H1 (cell line): Measurements from ENCODE around the gene CDH18. TPM values are rescaled to one million over a fixed set of nuclear protein-coding genes. Genes with fewer than 3 reads are reported as not detected.

Experiments used
- CTCF ChIA-PET: fragments of 300-600 bp; sonication (Branson Sonifier 250); formaldehyde crosslinking; loops from one replicate; lab custom pipeline; 2021; ENCODE audit not compliant: partially characterized antibody; lab: Charles Lee
- POLR2A ChIA-PET: fragments of 300-600 bp; sonication (Branson Sonifier 250); formaldehyde crosslinking; loops from one replicate; lab custom pipeline; 2021; ENCODE audit warnings: inconsistent platforms; ENCODE audit not compliant: partially characterized antibody; lab: Charles Lee
- DNase-seq, 2 experiments: peaks; one replicate each; pipeline versions ENCODE4 v3.0.0 to v3.0.0-alpha.2; 2010 to 2022; ENCODE audit warnings: low spot score in 2 of 2, low read depth in 1 of 2, mixed read lengths in 1 of 2
- FAIRE-seq: peaks from 2 replicates; lab custom pipeline; 2011; peaks lifted over from hg19 to GRCh38; lab: Jason Lieb, UNC
- H2AFZ ChIP-seq: 2 replicates; pipeline ENCODE4 v1.8.1; 2012; ENCODE audit warnings: low read length, inconsistent platforms
- H2AK5ac ChIP-seq: 2 replicates; pipeline ENCODE4 v1.6.1; 2013; ENCODE audit warnings: low read depth, low read length
- H2BK120ac ChIP-seq: replicated peaks from 2 replicates; pipeline ENCODE3; 2013; ENCODE audit warnings: low read depth, low read length, inconsistent platforms
- H2BK12ac ChIP-seq: 2 replicates; pipeline ENCODE4 v1.6.1; 2013; ENCODE audit warnings: low read depth, low read length
- H2BK15ac ChIP-seq: 2 replicates; pipeline ENCODE4 v1.6.1; 2013; ENCODE audit warnings: low read length
- H2BK20ac ChIP-seq: 2 replicates; pipeline ENCODE4 v1.6.1; 2013; ENCODE audit warnings: low read length
- H2BK5ac ChIP-seq: 2 replicates; pipeline ENCODE4 v1.6.1; 2013; ENCODE audit warnings: low read depth, low read length
- H3K14ac ChIP-seq: 2 replicates; pipeline ENCODE4 v1.6.1; 2013; ENCODE audit warnings: inconsistent platforms; ENCODE audit not compliant: insufficient read length
- H3K18ac ChIP-seq: 2 replicates; pipeline ENCODE4 v1.6.1; 2013; ENCODE audit warnings: low read length; ENCODE audit errors: extremely low read depth
- H3K23ac ChIP-seq: 2 replicates; pipeline ENCODE4 v1.6.1; 2013; ENCODE audit warnings: inconsistent platforms; ENCODE audit not compliant: insufficient read length
- H3K23me2 ChIP-seq: 2 replicates; pipeline ENCODE4 v1.6.1; 2013; ENCODE audit warnings: low read depth, low read length
- H3K27ac ChIP-seq: 2 replicates; pipeline ENCODE4 v1.6.1; 2011; ENCODE audit warnings: low read depth, low read length, inconsistent platforms
- H3K27me3 ChIP-seq, 4 experiments: replicated peaks in 1 of 4; 1 replicate in 1 of 4; 2 replicates in 3 of 4; pipeline versions ENCODE4 v1.6.1 to v1.8.1; 2011 to 2013; ENCODE audit warnings: low read length in 3 of 4, mild to moderate bottlenecking in 3 of 4, inconsistent platforms in 2 of 4, mixed read lengths in 2 of 4, moderate library complexity in 1 of 4; ENCODE audit not compliant: control insufficient read depth in 3 of 4, insufficient read depth in 3 of 4; ENCODE audit errors: extremely low read depth in 1 of 4
- H3K36me3 ChIP-seq, 4 experiments: 2 replicates each; pipeline versions ENCODE4 v1.6.1 to v1.8.1; 2011 to 2013; ENCODE audit warnings: mild to moderate bottlenecking in 4 of 4, low read length in 3 of 4, moderate library complexity in 2 of 4, control low read depth in 1 of 4, inconsistent platforms in 1 of 4; ENCODE audit not compliant: insufficient read depth in 4 of 4, control insufficient read depth in 2 of 4
- H3K4ac ChIP-seq: replicated peaks from 2 replicates; pipeline ENCODE3; 2013; ENCODE audit warnings: low read length, low read depth, mixed read lengths, inconsistent platforms; ENCODE audit not compliant: insufficient read length
- H3K4me1 ChIP-seq, 4 experiments: replicated peaks in 1 of 4; 1 replicate in 1 of 4; 2 replicates in 3 of 4; pipeline versions ENCODE4 v1.6.1 to v1.8.1; 2011 to 2013; ENCODE audit warnings: low read length in 3 of 4, inconsistent platforms in 2 of 4, mixed read lengths in 1 of 4; ENCODE audit not compliant: insufficient read depth in 4 of 4, control insufficient read depth in 3 of 4
- H3K4me2 ChIP-seq, 2 experiments: 2 replicates each; pipeline versions ENCODE4 v1.6.1 to v1.8.1; 2011 to 2013; ENCODE audit warnings: low read depth in 2 of 2, low read length in 2 of 2, control low read depth in 1 of 2, inconsistent platforms in 1 of 2, mild to moderate bottlenecking in 1 of 2; ENCODE audit not compliant: insufficient read depth in 1 of 2
- H3K4me3 ChIP-seq, 4 experiments: fragments of 200-600, 300-600 bp in 1 of 4; sonication (generic), shearing (Covaris generic), sonication (Bioruptor Twin) in 1 of 4; 2 replicates each; pipeline versions ENCODE4 v1.5.1 to v1.8.1; 2011 to 2016; ENCODE audit warnings: low read length in 4 of 4, low read depth in 3 of 4, control low read depth in 2 of 4, inconsistent platforms in 2 of 4, mild to moderate bottlenecking in 2 of 4, mixed read lengths in 1 of 4, moderate library complexity in 1 of 4; ENCODE audit not compliant: insufficient read depth in 2 of 4; ENCODE audit errors: extremely low read depth in 1 of 4
- H3K56ac ChIP-seq: replicated peaks from 2 replicates; pipeline ENCODE3; 2013; ENCODE audit warnings: low read depth, mild to moderate bottlenecking, mixed read lengths, low read length, inconsistent platforms; ENCODE audit not compliant: insufficient read length
- H3K79me1 ChIP-seq: 2 replicates; pipeline ENCODE4 v1.6.1; 2013; ENCODE audit warnings: low read depth, low read length, control low read depth
- H3K79me2 ChIP-seq, 2 experiments: 2 replicates each; pipeline versions ENCODE4 v1.6.1 to v1.8.1; 2012 to 2013; ENCODE audit warnings: low read length in 2 of 2, mild to moderate bottlenecking in 2 of 2, inconsistent platforms in 1 of 2; ENCODE audit not compliant: insufficient read depth in 2 of 2, control insufficient read depth in 1 of 2
- H3K9ac ChIP-seq, 4 experiments: replicated peaks in 1 of 4; 1 replicate in 1 of 4; 2 replicates in 3 of 4; pipeline versions ENCODE4 v1.6.1 to v1.8.1; 2011 to 2013; ENCODE audit warnings: low read depth in 3 of 4, low read length in 3 of 4, control low read depth in 2 of 4, mild to moderate bottlenecking in 2 of 4, moderate library complexity in 2 of 4, inconsistent platforms in 1 of 4; ENCODE audit errors: extremely low read depth in 1 of 4
- H3K9me3 ChIP-seq, 2 experiments: 2 replicates each; pipeline versions ENCODE4 v1.6.1 to v1.8.1; 2012 to 2013; ENCODE audit warnings: mild to moderate bottlenecking in 2 of 2, moderate library complexity in 2 of 2, control low read depth in 1 of 2, inconsistent platforms in 1 of 2, low read depth in 1 of 2, low read length in 1 of 2, mixed read lengths in 1 of 2; ENCODE audit not compliant: insufficient read depth in 2 of 2
- H4K20me1 ChIP-seq, 2 experiments: replicated peaks in 1 of 2; 2 replicates each; pipeline versions ENCODE3 to v1.8.1; 2011 to 2013; ENCODE audit warnings: inconsistent platforms in 2 of 2, low read length in 2 of 2, mild to moderate bottlenecking in 1 of 2; ENCODE audit not compliant: insufficient read depth in 2 of 2, control insufficient read depth in 1 of 2
- H4K5ac ChIP-seq: 2 replicates; pipeline ENCODE4 v1.6.1; 2013; ENCODE audit warnings: low read length, low read depth, mixed read lengths, inconsistent platforms; ENCODE audit not compliant: insufficient read length
- H4K8ac ChIP-seq: 2 replicates; pipeline ENCODE4 v1.8.0; 2013; ENCODE audit warnings: mild to moderate bottlenecking, moderate library complexity, low read length, inconsistent platforms; ENCODE audit not compliant: insufficient read depth; ENCODE audit errors: extremely low read depth
- H4K91ac ChIP-seq: replicated peaks from 2 replicates; pipeline ENCODE3; 2013; ENCODE audit warnings: low read length, mixed read lengths, inconsistent platforms; ENCODE audit not compliant: insufficient read length
- BRCA1 ChIP-seq: IDR thresholded peaks from 2 replicates; pipeline ENCODE4 v1.6.1; 2012; ENCODE audit warnings: low read depth, low read length, improper control_type of control experiment
- CHD1 ChIP-seq: IDR thresholded peaks from 2 replicates; pipeline ENCODE4 v1.6.1; 2012; ENCODE audit warnings: low read depth, low read length, improper control_type of control experiment
- CREB1 ChIP-seq: IDR thresholded peaks from 2 replicates; pipeline ENCODE4 v1.6.1; 2012; ENCODE audit warnings: inconsistent platforms
- JUND ChIP-seq: IDR thresholded peaks from 2 replicates; pipeline ENCODE4 v1.6.1; 2011; ENCODE audit warnings: mild to moderate bottlenecking, improper control_type of control experiment, low read length
- KDM4A ChIP-seq: IDR thresholded peaks from one replicate; pipeline ENCODE4 v1.7.1; 2012; ENCODE audit warnings: low read depth, mild to moderate bottlenecking, moderate library complexity, low read length, inconsistent platforms; ENCODE audit not compliant: severe bottlenecking
- POLR2AphosphoS5 ChIP-seq: IDR thresholded peaks from 2 replicates; pipeline ENCODE4 v1.6.1; 2011; ENCODE audit warnings: low read depth, low read length
- RAD21 ChIP-seq, 2 experiments: IDR thresholded peaks in 1 of 2; conservative IDR thresholded peaks in 1 of 2; 2 replicates each; pipeline ENCODE4 v1.6.1; 2011; ENCODE audit warnings: low read depth in 2 of 2, low read length in 2 of 2, improper control_type of control experiment in 1 of 2, inconsistent platforms in 1 of 2, mild to moderate bottlenecking in 1 of 2, moderate library complexity in 1 of 2
- RNF2 ChIP-seq: fragments of 200-900, 300-1000 bp; sonication (generic); IDR thresholded peaks from 2 replicates; pipeline ENCODE4 v1.7.1; 2016; ENCODE audit warnings: borderline replicate concordance, low read depth, mild to moderate bottlenecking, antibody characterized with exemption, low read length; ENCODE audit not compliant: poor library complexity, severe bottlenecking; ENCODE audit errors: missing control alignments
- SP2 ChIP-seq: IDR thresholded peaks from 2 replicates; pipeline ENCODE4 v1.6.1; 2012; ENCODE audit warnings: mild to moderate bottlenecking, low read length, inconsistent platforms
- SUZ12 ChIP-seq: fragments of 200-600 bp; sonication (generic); IDR thresholded peaks from 2 replicates; pipeline ENCODE4 v1.6.1; 2012; ENCODE audit warnings: mild to moderate bottlenecking, inconsistent platforms, low read length, moderate library complexity, mixed read lengths
- TEAD4 ChIP-seq: IDR thresholded peaks from 2 replicates; pipeline ENCODE4 v1.6.1; 2012; ENCODE audit warnings: low read depth, low read length, inconsistent platforms, mixed read lengths
- polyA plus RNA-seq, 7 experiments: library from polyadenylated mRNA; depleted of rRNA in 3 of 7; stranded (reverse) in 5 of 7; unstranded in 2 of 7; fragments of >200 nt in 5 of 7; fragments of 200-250 nt in 2 of 7; gene quantifications; 1 replicate in 5 of 7; 2 replicates in 1 of 7; 4 replicates in 1 of 7; pipeline versions ENCODE4 v1.2.1 to v1.2.3, GENCODE V29; 2011 to 2013; ENCODE audit warnings: missing spikeins in 2 of 7, mixed read lengths in 2 of 7
- total RNA-seq: library from RNA; stranded (reverse); fragmentation: NEBNext Ultra II Directional; extraction: Animal tissue kit (Norgen Biotek cat#: 25700); gene quantifications from 2 replicates; pipeline ENCODE4 v1.2.1, GENCODE V29; 2021
- TF ChIP-seq, protein P1 (sequence below), 3 experiments: IDR thresholded peaks; 1 replicate in 2 of 3; 2 replicates in 1 of 3; pipeline versions ENCODE4 v1.5.1 to v1.6.1; 2011; ENCODE audit warnings: low read length in 3 of 3, mild to moderate bottlenecking in 3 of 3, inconsistent platforms in 2 of 3, low read depth in 1 of 3, moderate library complexity in 1 of 3; ENCODE audit not compliant: insufficient read depth in 1 of 3; ENCODE audit errors: control extremely low read depth in 1 of 3

The CDH18 gene
- total and polyA plus RNA-seq, 2 of the 8 experiments (the other 6 are each of a cell fraction or from before 2014, with no cell fraction given) = 0.30 to 0.32 TPM

- Histone ChIP-seq H3K4ac (no peak overlapping the region), H2BK120ac (no peak overlapping the region), H3K14ac (no peak overlapping the region), H2BK5ac (no peak overlapping the region), H2BK12ac (no peak overlapping the region), H2BK20ac (no peak overlapping the region), H4K8ac (no peak overlapping the region), H4K20me1 (no peaks in the 10 kb centered on the region), H3K4me2 (no peak overlapping the region), H3K9ac (no peak overlapping the region), H4K91ac (no peak overlapping the region), H3K79me1 (no peaks in the 10 kb centered on the region), H3K56ac (no peak overlapping the region), H3K79me2 (no peaks in the 10 kb centered on the region), H3K4me3 (no peak overlapping the region), H3K4me1 (no peaks in the 10 kb centered on the region), H3K18ac (no peak overlapping the region), H3K9me3 (peaks cover 0 to 8% of the 10 kb centered on the region in 2 experiments; a peak in 2 of 4 replicates), H4K5ac (no peak overlapping the region), H2AFZ (no peak overlapping the region), H2AK5ac (no peak overlapping the region), H3K23me2 (no peaks in the 10 kb centered on the region), H2BK15ac (no peak overlapping the region), H3K27ac (no peak overlapping the region), H3K27me3 (no peaks in the 10 kb centered on the region), H3K23ac (no peak overlapping the region), H3K36me3 (no peaks in the 10 kb centered on the region)
- POLR2A ChIA-PET = no interaction called here
- no peak for DNase-seq
- CTCF ChIA-PET = interaction anchor here (0.7 kb wide), 1 partner anchor 40 kb away, joined by 3 read pairs; no protein-coding TSS in a partner anchor
- no peak for FAIRE-seq
- TF ChIP-seq SUZ12 (no peak), KDM4A (no peak), JUND (no peak), RNF2 (no peak), CHD1 (no peak), SP2 (no peak), POLR2AphosphoS5 (no peak), RAD21 (IDR thresholded peaks at IDR 0.05 in 1 of 2, conservative IDR thresholded peaks at IDR 0.05 in 1 of 2; ENCODE audit: low read depth in 2 of 2, low read length in 2 of 2) (no peak), TEAD4 (no peak), CREB1 (no peak), BRCA1 (no peak)
- TF ChIP-seq, protein P1, sequence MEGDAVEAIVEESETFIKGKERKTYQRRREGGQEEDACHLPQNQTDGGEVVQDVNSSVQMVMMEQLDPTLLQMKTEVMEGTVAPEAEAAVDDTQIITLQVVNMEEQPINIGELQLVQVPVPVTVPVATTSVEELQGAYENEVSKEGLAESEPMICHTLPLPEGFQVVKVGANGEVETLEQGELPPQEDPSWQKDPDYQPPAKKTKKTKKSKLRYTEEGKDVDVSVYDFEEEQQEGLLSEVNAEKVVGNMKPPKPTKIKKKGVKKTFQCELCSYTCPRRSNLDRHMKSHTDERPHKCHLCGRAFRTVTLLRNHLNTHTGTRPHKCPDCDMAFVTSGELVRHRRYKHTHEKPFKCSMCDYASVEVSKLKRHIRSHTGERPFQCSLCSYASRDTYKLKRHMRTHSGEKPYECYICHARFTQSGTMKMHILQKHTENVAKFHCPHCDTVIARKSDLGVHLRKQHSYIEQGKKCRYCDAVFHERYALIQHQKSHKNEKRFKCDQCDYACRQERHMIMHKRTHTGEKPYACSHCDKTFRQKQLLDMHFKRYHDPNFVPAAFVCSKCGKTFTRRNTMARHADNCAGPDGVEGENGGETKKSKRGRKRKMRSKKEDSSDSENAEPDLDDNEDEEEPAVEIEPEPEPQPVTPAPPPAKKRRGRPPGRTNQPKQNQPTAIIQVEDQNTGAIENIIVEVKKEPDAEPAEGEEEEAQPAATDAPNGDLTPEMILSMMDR (IDR thresholded peaks at IDR 0.05; ENCODE audit: control extremely low read depth in 1 of 3, insufficient read depth in 1 of 3, low read depth in 1 of 3, low read length in 3 of 3) = no peak
Observed at GRCh38 chr5:19751326-19751725, 236.7 kb downstream of the CDH18 start.
